Activated CD4-positive, alpha-beta T cell treated with anti-CD3 and anti-CD28 coated beads, Interleukin-2, amount 50 U/mL, for 4 hours (primary cell): ENCODE measurements around the gene POLR2L.

Experiments
- DNase-seq, 2 experiments: peaks; one replicate each; pipeline ENCODE4 v3.0.0-alpha.2; 2020

The POLR2L gene

DNA sequence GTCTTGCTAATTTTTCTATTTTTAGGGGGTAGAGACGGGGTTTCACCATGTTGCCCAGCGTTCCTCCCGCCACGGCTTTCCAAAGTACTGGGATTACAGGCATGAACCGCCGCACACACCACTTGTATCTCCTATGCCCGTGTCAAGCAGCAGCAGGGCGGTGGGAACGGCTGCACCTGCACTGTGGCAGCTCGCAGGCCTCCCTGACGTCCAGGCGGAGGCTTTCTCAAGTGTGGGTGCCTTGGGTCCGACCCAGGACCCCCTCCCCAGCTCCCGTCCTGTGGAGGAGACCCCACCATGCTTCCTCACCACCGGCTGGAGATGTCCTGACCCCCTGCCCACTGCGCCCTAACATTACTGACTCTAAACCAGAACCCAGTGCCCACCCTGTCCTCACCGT, 26.1 kb upstream of the POLR2L start:
- no peak for DNase-seq

DNA sequence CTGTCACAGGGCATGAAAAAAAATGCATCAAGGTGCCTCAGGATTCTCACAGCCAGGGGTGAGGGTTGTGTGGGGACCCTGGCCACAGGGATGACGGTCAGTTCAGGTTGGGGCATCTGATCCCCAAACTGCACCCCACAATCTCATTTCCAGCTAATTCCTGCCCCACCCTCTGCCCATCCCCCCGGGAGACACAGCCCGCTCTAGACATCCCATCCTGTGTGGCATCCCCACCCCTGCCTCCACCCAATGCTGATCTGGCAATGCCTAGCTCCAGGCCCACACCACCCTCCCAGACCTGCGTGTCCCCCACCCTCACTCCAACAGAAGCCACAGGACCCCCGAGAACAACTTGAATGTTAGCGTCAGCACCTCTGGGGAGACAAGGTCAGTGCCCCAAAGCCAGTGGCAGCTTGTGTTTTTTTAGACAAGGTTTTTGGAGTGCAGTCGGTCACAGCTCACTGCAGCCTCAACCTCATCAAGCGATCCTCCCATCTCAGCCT, 25.6 kb upstream of the POLR2L start:
- DNase-seq: no peak

DNA sequence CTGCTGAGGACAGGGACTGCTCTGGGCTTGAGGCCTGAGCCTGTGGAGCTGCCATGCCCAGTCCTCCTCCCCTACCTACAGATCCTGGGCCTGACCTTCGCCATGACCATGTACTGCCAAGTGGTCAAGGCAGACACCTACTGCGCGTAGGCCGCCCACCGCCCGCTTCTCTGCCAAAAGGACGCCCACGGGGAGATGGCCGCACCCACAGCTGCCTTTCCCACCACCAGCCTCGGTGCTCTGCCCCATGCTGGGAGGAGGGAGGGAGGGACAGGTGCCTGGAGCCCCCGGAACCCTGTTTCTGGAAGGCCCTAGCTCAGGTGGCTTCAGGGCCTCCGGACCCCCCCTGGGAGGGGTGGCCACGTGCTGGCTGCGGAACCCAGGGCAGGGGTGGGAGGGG, 24.2 kb upstream of the POLR2L start:
- DNase-seq: no peak

DNA sequence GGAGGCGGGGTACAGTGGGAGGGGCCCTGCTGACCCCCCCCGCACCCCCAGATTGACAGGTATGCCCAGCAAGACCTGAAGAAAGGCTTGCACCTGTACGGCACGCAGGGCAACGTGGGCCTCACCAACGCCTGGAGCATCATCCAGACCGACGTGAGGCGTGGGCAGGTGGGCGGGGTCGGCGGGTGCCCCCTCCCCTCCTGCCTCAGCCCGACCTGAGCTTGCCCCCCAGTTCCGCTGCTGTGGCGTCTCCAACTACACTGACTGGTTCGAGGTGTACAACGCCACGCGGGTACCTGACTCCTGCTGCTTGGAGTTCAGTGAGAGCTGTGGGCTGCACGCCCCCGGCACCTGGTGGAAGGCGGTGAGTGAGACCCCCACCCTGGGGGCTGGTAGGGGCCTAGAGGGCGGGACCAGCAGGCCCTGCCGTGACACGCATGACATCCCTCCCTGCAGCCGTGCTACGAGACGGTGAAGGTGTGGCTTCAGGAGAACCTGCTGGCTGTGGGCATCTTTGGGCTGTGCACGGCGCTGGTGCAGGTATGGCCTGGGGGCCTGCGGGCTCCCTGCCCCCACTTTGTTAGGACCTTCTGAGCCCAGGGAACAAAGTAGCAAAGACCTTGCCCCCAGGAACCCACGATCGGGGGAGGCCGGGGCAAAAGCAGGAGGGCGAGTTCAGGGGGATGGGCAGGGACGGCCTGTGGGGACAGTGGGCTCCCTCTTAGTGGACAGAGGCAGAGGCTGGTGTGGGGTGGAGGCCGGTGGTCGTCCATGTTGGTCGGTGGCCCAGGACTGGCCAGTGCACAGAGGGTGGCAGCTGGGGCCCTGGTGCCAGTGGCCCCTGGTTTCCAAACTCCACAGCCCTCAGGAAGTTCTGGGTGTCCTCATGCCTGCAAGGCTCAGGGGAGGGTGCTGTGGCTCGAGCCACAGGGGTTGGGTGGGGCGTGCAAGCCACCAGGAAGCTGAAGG, 23.4 kb upstream of the POLR2L start:
- no peak for DNase-seq

DNA sequence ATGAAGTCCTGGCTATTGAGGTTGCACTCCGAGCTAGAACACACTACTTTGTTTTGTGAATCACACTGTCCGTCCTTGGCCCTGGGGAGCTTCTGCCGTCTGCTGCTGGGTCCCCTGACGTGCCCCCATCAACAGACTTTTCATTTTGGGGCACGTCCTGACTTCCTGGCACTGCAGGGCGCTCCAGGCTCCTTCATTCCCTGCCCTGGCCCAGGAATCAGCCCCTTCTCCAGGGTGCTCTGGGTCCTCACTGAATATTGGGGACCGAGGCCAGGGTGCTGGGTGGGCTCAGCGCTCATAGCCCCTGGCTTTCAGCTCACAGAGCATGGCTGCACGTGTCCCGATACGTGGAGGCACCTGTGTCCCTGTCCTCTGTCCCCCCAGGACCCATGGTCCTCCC, 22.6 kb upstream of the POLR2L start:
- no peak for DNase-seq

GRCh38 chr11:863910-864827, 21.8 kb upstream of the POLR2L start:
- DNase-seq: no peak

- no peak for DNase-seq
Observed at GRCh38 chr11:863023-863909, 20.9 kb upstream of the POLR2L start.

- no peak for DNase-seq
Observed at GRCh38 chr11:862696-863022, 20.3 kb upstream of the POLR2L start.

DNA sequence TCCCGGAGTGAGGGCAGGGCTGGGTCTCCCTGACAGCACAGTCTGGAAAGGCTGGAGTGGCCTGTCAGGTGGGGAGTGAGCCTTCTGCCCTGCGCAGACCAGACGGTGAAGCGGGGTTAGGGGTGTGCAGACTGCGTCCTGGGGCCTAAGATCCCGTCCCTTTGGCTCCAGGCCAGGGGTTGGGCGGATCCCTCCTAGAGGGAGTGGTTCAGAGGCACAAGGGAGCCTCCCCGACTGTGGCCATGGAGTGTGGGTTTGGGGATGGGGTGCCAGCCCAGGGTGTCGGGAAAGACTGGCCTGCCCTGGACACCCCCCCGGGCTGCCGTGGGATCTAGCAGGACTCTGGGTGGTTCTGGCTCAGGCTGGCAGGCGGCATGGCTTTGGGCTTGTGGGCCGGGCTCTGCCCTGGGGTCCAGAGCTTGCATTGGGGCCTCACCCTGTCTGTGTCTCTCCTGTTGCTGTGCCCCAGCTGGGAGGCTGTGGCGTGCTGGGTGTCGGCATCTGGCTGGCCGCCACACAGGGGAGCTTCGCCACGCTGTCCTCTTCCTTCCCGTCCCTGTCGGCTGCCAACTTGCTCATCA, 19.8 kb upstream of the POLR2L start:
- DNase-seq: no peak

DNA sequence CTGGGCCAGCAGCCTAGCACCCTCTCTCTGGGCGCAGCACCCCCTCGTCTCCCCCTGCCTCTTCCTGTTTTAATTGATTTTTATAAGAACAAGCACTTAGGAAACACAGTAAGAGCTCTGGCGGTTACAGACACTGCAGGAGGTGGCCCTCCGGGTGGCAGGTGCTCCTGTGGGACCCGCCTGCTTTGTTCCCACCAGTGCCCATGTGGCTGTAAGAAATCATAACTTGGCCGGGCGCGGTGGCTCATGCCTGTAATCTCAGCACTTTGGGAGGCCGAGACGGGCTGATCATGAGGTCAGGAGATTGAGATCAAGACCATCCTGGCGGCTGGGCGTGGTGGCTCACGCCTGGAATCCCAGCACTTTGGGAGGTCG, 18.8 kb upstream of the POLR2L start:
- DNase-seq: no peak

DNA sequence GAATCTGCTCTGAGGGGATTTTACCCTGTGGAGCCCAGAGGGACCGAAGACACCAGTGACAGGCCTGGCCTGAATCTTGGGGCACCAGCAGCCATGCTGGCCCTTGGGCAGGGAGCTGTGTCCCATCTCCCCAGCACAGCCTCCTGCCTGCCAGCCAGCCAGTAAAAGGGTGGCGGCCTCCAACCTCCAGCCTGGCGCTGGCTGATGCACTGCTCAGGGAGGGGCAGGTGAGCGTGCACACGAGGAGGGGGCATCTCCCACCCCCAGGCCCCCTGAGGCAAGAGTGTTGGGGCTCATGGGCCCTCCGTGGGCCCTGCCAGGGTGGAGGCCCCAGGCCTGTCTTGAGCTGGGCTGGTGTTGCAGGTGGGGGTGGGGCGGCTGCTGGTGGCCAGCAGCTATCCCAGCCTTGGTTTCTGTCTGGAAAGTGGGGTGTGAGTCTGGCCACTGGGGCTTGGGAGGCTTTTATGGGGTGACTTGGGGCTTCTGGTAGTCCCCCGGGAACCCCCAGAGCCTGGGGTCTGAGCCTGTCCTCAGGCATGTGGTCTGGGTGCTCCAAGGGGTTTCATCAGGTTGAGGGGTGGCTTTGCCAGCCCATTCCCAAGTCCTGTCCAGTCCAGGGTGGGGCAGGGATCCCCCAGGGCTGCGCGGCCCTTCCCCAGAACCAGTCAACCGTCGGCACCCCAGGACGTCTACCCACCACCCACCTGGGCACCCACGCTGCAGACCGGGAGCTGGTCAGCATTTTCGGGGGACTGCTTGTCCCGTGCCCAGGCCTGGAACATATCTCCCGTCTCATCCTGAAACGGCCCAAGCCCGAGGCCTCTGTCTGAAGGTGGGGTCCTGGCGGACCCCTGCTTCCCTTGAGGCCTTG, 18.1 kb upstream of the POLR2L start:
- no peak for DNase-seq

DNA sequence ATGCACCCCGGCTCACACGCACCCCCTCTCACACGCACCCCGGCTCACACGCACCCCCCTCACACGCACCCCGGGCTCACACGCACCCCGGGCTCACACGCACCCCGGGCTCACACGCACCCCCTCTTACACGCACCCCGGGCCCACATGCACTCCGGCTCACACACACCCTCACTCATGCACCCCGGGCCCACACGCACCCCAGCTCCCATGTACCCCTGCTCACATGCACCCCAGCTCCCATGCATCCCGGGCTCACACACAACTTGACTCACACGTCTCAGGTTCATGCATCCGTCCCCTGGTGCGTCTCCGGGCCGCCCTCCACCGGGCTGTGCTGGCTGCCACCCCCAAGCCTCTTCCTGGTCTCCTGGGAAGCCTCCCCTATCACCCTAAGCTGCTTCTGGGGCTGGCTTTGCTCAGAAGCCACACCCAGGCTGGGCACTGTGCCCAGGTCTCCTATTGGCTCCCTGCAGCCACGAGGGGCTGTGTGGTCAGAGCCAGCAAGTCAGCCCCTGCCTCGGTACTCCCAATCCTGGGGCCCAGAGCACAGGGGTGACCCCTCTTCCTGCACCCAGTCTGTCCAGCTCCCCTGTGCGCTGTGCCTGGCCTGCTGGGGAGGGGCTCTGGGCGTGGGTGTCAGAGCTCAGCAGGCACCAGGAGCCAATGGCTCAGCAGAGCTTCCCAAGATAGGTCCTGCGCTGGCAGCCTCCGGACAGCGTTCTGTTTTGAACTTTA, 17.2 kb upstream of the POLR2L start:
- DNase-seq: no peak

DNA sequence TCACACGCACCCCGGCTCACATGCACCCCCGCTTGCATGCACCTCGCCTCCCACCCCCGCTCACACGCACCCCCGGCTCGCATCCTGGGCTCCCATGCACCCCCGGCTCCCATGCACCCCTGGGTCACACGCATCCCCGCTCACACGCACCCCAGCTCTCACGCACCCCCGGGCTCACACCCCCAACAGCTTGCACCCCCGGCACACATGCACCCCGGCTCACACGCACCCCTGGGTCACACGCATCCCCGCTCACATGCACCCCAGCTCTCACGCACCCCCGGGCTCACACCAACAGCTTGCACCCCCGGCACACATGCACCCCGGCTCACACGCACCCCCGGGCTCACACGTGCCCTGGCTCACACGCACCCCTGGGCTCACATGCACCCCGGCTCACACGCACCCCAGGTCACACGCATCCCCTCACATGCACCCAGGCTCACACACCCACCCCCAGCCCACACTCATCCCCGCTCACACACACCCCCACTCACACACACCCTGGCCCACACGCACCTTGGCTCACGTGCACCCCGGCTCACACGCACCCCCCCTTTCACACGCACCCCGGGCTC, 16.5 kb upstream of the POLR2L start:
- no peak for DNase-seq

GRCh38 chr11:858053-858761, 15.9 kb upstream of the POLR2L start:
- no peak for DNase-seq

- no peak for DNase-seq
Observed at GRCh38 chr11:856397-856796, 14.1 kb upstream of the POLR2L start.

DNA sequence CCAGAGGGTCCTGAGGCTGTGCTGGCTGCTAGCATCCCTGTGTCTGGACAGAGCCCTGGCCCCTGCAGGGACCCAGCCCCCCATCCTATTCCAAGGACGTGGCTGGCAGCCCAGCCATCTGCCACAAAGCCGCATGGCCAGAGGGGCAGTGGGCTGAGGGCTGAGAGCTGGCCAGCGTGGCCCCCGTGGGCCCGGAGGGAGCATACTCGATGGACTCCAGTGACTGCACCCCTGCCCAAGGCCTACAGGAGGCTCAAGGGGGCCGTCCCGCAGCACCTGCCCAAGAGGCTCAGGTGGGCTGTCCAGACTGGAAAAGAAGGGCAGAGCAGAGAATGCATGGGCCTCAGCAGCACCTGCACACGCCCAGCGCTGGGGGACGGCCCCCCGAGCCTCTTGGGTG, 13.5 kb upstream of the POLR2L start:
- no peak for DNase-seq

- DNase-seq: no peak
Observed at GRCh38 chr11:855330-855674, 13.0 kb upstream of the POLR2L start.

- DNase-seq: no peak
Observed at GRCh38 chr11:854601-855329, 12.4 kb upstream of the POLR2L start.
